Stomach (tissue), 9 donors: ENCODE results near the gene ERO1A. TPM values are rescaled to one million over a fixed set of nuclear protein-coding genes. Genes with fewer than 3 reads are reported as not detected.

Experiments
- DNase-seq, 2 donors: peaks; one replicate each; pipeline versions ENCODE4 v3.0.0 to v3.0.0-alpha.2; 2013 to 2019
- H3K27ac ChIP-seq, 5 donors: fragments of 200-600 bp in 4 of 5; sonication (generic) in 4 of 5; one replicate each; pipeline ENCODE4 v1.5.1; 2013 to 2019; ENCODE audit warnings: mild to moderate bottlenecking in 1 of 5, moderate library complexity in 1 of 5
- H3K27me3 ChIP-seq, 3 donors: fragments of 200-600 bp; sonication (generic); one replicate each; pipeline ENCODE4 v1.5.1; 2017 to 2019; ENCODE audit warnings: mixed run types in 1 of 3
- H3K36me3 ChIP-seq, 4 donors: fragments of 200-600 bp; sonication (generic); 1 replicate in 3 of 4; 2 replicates in 1 of 4; pipeline ENCODE4 v1.5.1; 2016 to 2019
- H3K4me1 ChIP-seq, 4 donors: fragments of 200-600 bp; sonication (generic); one replicate each; pipeline ENCODE4 v1.5.1; 2016 to 2019
- H3K4me3 ChIP-seq, 4 donors: fragments of 200-600 bp; sonication (generic) in 3 of 4; one replicate each; pipeline ENCODE4 v1.5.1; 2016 to 2019; ENCODE audit warnings: mild to moderate bottlenecking in 1 of 4
- H3K9me3 ChIP-seq, 4 donors: fragments of 200-600 bp; sonication (generic); one replicate each; pipeline ENCODE4 v1.5.1; 2016 to 2019
- CTCF ChIP-seq, 7 experiments: fragments of 450-650 bp in 4 of 7; fragments of 200-600 bp in 3 of 7; sonication (generic) in 3 of 7; IDR thresholded peaks; one replicate each; pipeline ENCODE4 v1.5.1; 2016 to 2019; ENCODE audit warnings: antibody characterized with exemption in 7 of 7, control low read depth in 2 of 7, mild to moderate bottlenecking in 1 of 7
- EP300 ChIP-seq: sonication (generic); formaldehyde crosslinking; IDR thresholded peaks from one replicate; pipeline ENCODE4 v1.6.1; 2017; ENCODE audit warnings: antibody characterized with exemption
- POLR2A ChIP-seq, 4 donors: fragments of 450-650 bp; IDR thresholded peaks; one replicate each; pipeline ENCODE4 v1.6.1; 2016; ENCODE audit warnings: antibody characterized with exemption in 4 of 4, control low read depth in 2 of 4, mild to moderate bottlenecking in 1 of 4, moderate library complexity in 1 of 4
- POLR2AphosphoS5 ChIP-seq, 3 donors: sonication (generic); formaldehyde crosslinking; IDR thresholded peaks; one replicate each; pipeline ENCODE4 v1.6.1; 2016; ENCODE audit warnings: antibody characterized with exemption in 3 of 3
- WGBS, 5 donors: extraction: QIAGEN DNeasy Blood & Tissue Kit in 3 of 5; methylation state at CpG; one replicate each; pipeline versions ENCODE4 v1.1.5 to v1.1.7; 2013 to 2018; 5-methylcytosine and 5-hydroxymethylcytosine counted together
- intact Hi-C: fragments of 100-400 bp; cut with DNase I; formaldehyde crosslinking; loops from one replicate; pipeline ENCODE4 v1.15.1; 2023; ENCODE audit warnings: low total_unique reads
- polyA plus RNA-seq, 3 donors: library from polyadenylated mRNA; stranded (reverse); fragments of 200-250 nt; gene quantifications; one replicate each; pipeline ENCODE4 v1.2.3, GENCODE V29; 2013
- total RNA-seq, 5 donors: library from RNA; depleted of rRNA; stranded (reverse); fragments of >200 nt; gene quantifications; one replicate each; pipeline versions ENCODE4 v1.1.0 to v1.2.3, GENCODE V29; 2014 to 2016
- donor health status: healthy with polysubstance abuse.
- donor health status: Bipolar disorder and iron deficiency.
- donor health status: healthy.

The ERO1A gene
- total and polyA plus RNA-seq, 8 donors = 6.9 to 105 (median 54.9) TPM

DNA sequence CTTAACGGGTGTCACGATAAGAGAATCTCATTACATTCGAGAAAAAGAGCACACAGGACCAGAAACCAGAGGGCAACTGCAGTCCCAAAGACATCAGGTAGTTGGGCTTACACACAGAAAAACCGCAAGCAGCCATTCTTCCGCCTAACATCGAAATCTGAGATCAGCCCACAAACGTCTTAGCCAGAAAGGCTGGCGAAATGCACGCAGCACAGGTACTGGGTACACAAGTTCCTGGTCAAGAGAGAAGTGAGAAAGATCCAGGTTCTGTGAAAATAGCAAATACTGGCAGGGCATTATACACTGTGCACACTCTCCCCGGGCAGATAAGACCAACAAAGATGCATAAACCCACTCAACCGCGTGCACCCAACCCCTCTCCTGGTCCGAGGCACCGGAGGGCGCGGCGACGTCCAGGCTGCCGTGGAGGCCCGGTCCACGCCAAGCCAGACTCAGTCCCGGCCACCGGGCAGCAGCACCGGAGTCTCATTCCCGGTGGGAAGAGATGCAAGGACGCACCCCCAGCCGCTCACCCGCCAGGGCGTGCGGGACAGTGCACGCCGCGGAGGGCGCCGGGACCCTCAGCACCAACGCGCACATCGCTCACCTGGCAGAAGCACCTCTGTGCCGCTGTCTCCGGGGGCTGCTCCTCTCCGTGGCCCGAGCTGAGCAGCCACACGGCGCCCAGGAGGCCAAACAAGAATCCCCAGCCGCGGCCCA is 437 bp downstream of the ERO1A start:
- no peaks in the 10 kb centered on the region for H3K9me3 ChIP-seq
- TF ChIP-seq CTCF (IDR thresholded peaks at IDR 0.05) (peak in 1 of 7 experiments; percentile 5), POLR2AphosphoS5 (IDR thresholded peaks at IDR 0.05) (peak in 2 of 3 donors; percentile 36 to 59), EP300 (no peak), POLR2A (IDR thresholded peaks at IDR 0.05) (no peak)
- intact Hi-C loops = no loop called here
- DNase-seq = peak; percentile 64 to 78
- peaks cover 23 to 57% (median 52%) of the 10 kb centered on the region in 4 donors for H3K4me1 ChIP-seq
- WGBS, 5 donors = 0 to 1% (median 1%) methylated on average over 27 to 46 of the region's 46 CpGs
- H3K36me3 ChIP-seq = no peaks in the 10 kb centered on the region
- peak overlapping the region; percentile 94 to 99 (median 99) for H3K27ac ChIP-seq
- no peaks in the 10 kb centered on the region for H3K27me3 ChIP-seq
- H3K4me3 ChIP-seq = peak overlapping the region; percentile 73 to 91 (median 82)

- H3K9me3 ChIP-seq = no peaks in the 10 kb centered on the region
- 86 to 91% (median 88%) methylated on average over 7 of the region's 7 CpGs for WGBS, 5 donors
- peaks cover 23 to 60% (median 53%) of the 10 kb centered on the region in 4 donors for H3K4me1 ChIP-seq
- H3K36me3 ChIP-seq = no peaks in the 10 kb centered on the region
- H3K27ac ChIP-seq = peak overlapping the region in 1 of 5 donors; percentile 99
- intact Hi-C loops = no loop called here
- peak overlapping the region in 2 of 4 donors; percentile 73 to 89 for H3K4me3 ChIP-seq
- TF ChIP-seq EP300 (no peak), POLR2AphosphoS5 (IDR thresholded peaks at IDR 0.05) (no peak), CTCF (IDR thresholded peaks at IDR 0.05) (no peak), POLR2A (IDR thresholded peaks at IDR 0.05) (no peak)
- DNase-seq = no peak
- no peaks in the 10 kb centered on the region for H3K27me3 ChIP-seq
These were observed 1.8 kb downstream of the ERO1A start for GRCh38 chr14:52693532-52693931.

- TF ChIP-seq EP300 (no peak), POLR2A (IDR thresholded peaks at IDR 0.05) (no peak), CTCF (IDR thresholded peaks at IDR 0.05) (no peak), POLR2AphosphoS5 (IDR thresholded peaks at IDR 0.05) (no peak)
- H3K27ac ChIP-seq = peak overlapping the region in 1 of 5 donors; percentile 99
- no peaks in the 10 kb centered on the region for H3K36me3 ChIP-seq
- H3K4me1 ChIP-seq = peaks cover 23 to 65% (median 55%) of the 10 kb centered on the region in 4 donors
- intact Hi-C loops = no loop called here
- no peak for DNase-seq
- no peaks in the 10 kb centered on the region for H3K9me3 ChIP-seq
- no peaks in the 10 kb centered on the region for H3K27me3 ChIP-seq
- peak overlapping the region in 1 of 4 donors; percentile 89 for H3K4me3 ChIP-seq
- WGBS, 5 donors = 56 to 77% (median 63%) methylated on average over 3 of the region's 3 CpGs
These were observed 2.3 kb downstream of the ERO1A start for GRCh38 chr14:52693036-52693435.

DNA sequence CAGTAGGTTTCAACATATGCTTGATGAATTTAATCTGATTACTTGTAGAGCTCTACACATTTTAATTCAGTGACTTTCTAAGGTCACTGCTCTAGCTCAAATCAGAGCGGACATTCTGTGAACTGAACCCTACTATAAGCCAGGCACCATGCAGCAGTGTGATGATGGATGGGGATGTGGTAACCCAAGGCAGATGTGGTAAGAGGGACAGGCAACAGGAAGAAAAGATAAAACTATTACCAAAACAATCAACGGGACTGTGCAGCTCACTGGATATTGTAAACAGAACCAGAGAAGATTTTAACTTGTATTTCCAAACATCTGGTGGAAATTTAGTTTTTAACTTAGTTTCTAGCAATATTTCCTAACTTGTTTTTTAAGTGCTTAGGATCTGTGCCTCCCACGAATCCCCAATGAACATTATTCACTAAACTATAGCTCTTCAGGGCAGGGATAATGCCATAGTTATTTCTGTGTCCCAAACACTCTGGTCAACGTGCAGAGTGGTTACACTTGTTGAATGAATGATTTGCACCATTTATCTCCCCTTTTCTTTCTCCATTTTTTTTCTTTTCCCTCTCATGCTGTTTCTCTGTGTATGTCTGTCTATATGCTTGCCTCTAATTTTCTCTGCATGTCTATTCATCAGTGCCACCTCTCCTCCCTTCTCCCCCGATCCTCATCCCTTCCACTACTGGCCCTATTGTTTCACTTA is 3.0 kb downstream of the ERO1A start:
- 47 to 56% (median 54%) methylated on average over 5 of the region's 5 CpGs for WGBS, 5 donors
- peak in 1 of 2 donors; percentile 27 for DNase-seq
- Histone ChIP-seq H3K9me3 (no peaks in the 10 kb centered on the region), H3K27me3 (no peaks in the 10 kb centered on the region), H3K4me1 (peaks cover 28 to 71% (median 58%) of the 10 kb centered on the region in 4 donors), H3K27ac (peak overlapping the region in 1 of 5 donors; percentile 44), H3K36me3 (no peaks in the 10 kb centered on the region), H3K4me3 (no peak overlapping the region)
- peak in 1 of 3 donors; percentile 30 for TF ChIP-seq POLR2AphosphoS5 (IDR thresholded peaks at IDR 0.05)
- no peak for TF ChIP-seq POLR2A (IDR thresholded peaks at IDR 0.05)
- no peak for TF ChIP-seq EP300
- intact Hi-C loops = no loop called here
